ENCODE measurements around the gene GALNT13. TPM values are rescaled to one million over a fixed set of nuclear protein-coding genes. Genes with fewer than 3 reads are reported as not detected.

The GALNT13 gene
- total and polyA plus RNA-seq, 2 donors = 0.96 to 19.5 TPM

DNA sequence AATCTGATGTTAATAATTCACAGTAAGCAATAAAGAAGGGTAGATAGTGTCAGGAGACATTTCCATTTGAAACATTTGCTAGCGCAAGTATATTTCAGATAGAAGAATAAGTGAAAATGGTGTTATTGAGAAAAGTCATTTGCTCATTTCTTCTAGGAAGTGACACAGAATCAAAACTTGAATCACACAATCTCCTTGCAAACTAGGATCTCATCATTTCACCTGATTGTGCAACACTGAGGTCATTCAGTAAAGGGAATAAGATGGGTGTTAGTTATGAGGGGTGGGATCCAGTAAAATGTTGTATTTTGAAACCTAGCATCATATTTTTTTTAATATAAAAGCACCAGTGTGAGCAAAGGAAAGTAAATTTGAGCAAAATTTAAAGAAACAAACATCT, 618.8 kb downstream of the GALNT13 start:
- H3K4me3 ChIP-seq (ENCODE audit: low read depth, low read length) = no peak overlapping the region
- H3K36me3 ChIP-seq (ENCODE audit: insufficient read depth) = no peaks in the 10 kb centered on the region
- H3K27ac ChIP-seq (ENCODE audit: low read depth) = no peak overlapping the region
- WGBS = 96% methylated on average over 1 of the region's 1 CpG
- H3K4me1 ChIP-seq (ENCODE audit: insufficient read depth) = no peaks in the 10 kb centered on the region
- DNase-seq (ENCODE audit: extremely low spot score) = no peak

- H3K27ac ChIP-seq (ENCODE audit: low read depth) = no peak overlapping the region
- no peak for DNase-seq (ENCODE audit: extremely low spot score)
- H3K4me1 ChIP-seq (ENCODE audit: insufficient read depth) = no peaks in the 10 kb centered on the region
- H3K4me3 ChIP-seq (ENCODE audit: low read depth, low read length) = no peak overlapping the region
- WGBS = 86% methylated on average over 4 of the region's 4 CpGs
- no peaks in the 10 kb centered on the region for H3K36me3 ChIP-seq (ENCODE audit: insufficient read depth)
Observed at GRCh38 chr2:154495455-154495868, 623.7 kb downstream of the GALNT13 start.

DNA sequence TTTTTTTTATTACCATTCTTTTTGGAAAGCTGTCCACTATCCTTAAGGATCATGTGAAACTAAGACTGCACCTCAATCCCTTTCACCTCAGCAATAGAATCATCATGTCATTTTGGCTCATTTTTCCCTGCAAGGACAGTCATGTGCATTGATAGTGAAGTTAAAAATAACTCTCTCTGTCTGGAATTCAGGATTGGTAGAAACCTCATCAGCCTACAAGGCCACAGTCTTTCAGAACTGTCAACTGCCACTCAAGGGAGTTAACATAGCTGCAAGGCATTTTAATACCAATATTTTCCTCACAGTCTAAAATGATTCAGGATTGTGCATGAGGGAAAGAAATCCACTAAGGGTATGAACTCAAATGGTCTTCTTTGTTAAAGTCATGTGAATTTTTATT, 625.3 kb downstream of the GALNT13 start:
- Histone ChIP-seq H3K4me1 (ENCODE audit: insufficient read depth) (no peaks in the 10 kb centered on the region), H3K36me3 (ENCODE audit: insufficient read depth) (no peaks in the 10 kb centered on the region), H3K4me3 (ENCODE audit: low read depth, low read length) (no peak overlapping the region), H3K27ac (ENCODE audit: low read depth) (no peak overlapping the region)
- DNase-seq (ENCODE audit: extremely low spot score) = no peak
